Neutrophil (primary cell): Measurements from ENCODE around the gene ITGA11.

Source experiments
- H3K27ac ChIP-seq: fragments of 200-600 bp; sonication (generic); 2 replicates; pipeline ENCODE4 v1.5.1; 2016; ENCODE audit warnings: mild to moderate bottlenecking, moderate library complexity
- H3K27me3 ChIP-seq: fragments of 200-600 bp; sonication (generic); 2 replicates; pipeline ENCODE4 v1.6.0; 2016; ENCODE audit warnings: mild to moderate bottlenecking
- H3K36me3 ChIP-seq: fragments of 200-600 bp; sonication (generic); 2 replicates; pipeline ENCODE4 v1.5.1; 2017
- H3K4me1 ChIP-seq, 2 experiments: fragments of 200-600 bp in 1 of 2; sonication (generic) in 1 of 2; 1 replicate in 1 of 2; 2 replicates in 1 of 2; pipeline versions ENCODE4 v1.5.1 to v1.6.1; 2013 to 2016; ENCODE audit warnings: low read depth in 1 of 2, low read length in 1 of 2, mild to moderate bottlenecking in 1 of 2, moderate library complexity in 1 of 2; ENCODE audit not compliant: control insufficient read depth in 1 of 2, insufficient read depth in 1 of 2
- H3K4me3 ChIP-seq, 2 experiments: fragments of 200-600 bp in 1 of 2; sonication (generic) in 1 of 2; 1 replicate in 1 of 2; 2 replicates in 1 of 2; pipeline ENCODE4 v1.5.1; 2013 to 2016; ENCODE audit warnings: low read depth in 1 of 2, low read length in 1 of 2, mild to moderate bottlenecking in 1 of 2, moderate library complexity in 1 of 2
- H3K9me3 ChIP-seq: fragments of 200-600 bp; sonication (generic); 2 replicates; pipeline ENCODE4 v1.5.1; 2016
- CTCF ChIP-seq: fragments of 200-600 bp; sonication (generic); IDR thresholded peaks from 2 replicates; pipeline ENCODE4 v1.5.1; 2016; ENCODE audit warnings: antibody characterized with exemption

The ITGA11 gene

DNA sequence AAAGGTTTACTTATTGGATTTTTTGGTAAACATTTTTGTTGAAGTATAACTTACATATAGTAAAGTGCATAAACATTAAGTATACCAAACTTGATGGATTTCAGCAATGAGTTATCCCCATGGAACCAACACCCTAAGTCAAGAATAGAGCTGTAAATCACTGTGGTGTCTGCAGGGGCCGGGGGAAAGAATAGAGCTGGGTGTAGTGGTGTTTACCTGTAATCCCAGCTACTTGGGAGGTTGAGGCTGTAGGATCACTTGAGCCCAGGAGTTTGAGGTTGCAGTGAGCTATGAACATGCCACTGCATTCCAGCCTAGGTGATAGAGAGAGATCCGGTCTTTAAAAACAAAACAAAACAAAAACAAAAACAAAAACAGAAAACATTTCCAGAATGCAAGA lies 167.7 kb downstream of the ITGA11 start:
- no peak for TF ChIP-seq CTCF
- Histone ChIP-seq H3K4me1 (no peaks in the 10 kb centered on the region), H3K27ac (no peak overlapping the region), H3K27me3 (peaks cover 31% of the 10 kb centered on the region), H3K4me3 (no peak overlapping the region), H3K9me3 (no peaks in the 10 kb centered on the region), H3K36me3 (no peaks in the 10 kb centered on the region)

DNA sequence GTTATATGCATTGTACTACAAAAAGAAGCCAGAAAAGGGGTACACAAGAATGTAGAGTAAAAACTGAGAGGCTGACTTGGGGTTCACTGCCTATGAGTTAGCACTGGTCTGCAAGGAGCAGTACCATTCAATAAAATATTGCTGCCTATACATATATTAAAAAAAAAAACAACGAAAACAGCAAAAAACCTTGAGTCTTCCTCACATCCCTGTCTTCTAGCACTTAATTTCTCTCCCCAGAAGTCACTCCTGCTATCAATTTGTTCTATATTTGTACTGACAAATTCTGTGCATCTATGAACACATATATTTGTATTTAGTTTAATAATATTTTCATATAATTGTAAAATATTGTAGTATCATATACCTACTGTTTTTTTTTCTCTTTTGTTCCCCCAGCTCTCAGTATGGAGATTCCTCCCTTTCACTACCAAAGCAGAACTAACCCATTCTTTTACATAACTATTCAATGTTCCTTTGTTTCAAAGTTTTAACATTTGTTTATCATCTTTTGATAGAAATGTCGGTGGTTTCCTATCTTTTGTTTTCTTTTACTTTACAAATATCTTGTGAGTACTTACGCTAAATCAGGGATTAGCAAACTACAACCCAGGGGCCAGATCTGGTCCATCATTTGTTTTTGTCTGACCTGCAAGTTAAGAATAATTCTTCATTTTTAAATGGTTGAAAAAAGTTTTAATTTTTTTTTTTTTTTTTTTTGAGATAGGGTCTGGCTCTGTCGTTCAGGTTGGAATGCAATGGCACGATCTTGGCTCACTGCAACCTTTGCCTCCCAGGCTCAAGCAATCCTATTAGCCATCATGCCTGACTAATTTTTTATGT lies 169.2 kb downstream of the ITGA11 start:
- Histone ChIP-seq H3K27me3 (peaks cover 31% of the 10 kb centered on the region), H3K4me1 (no peaks in the 10 kb centered on the region), H3K36me3 (no peaks in the 10 kb centered on the region), H3K27ac (no peak overlapping the region), H3K4me3 (no peak overlapping the region), H3K9me3 (no peaks in the 10 kb centered on the region)
- no peak for TF ChIP-seq CTCF

DNA sequence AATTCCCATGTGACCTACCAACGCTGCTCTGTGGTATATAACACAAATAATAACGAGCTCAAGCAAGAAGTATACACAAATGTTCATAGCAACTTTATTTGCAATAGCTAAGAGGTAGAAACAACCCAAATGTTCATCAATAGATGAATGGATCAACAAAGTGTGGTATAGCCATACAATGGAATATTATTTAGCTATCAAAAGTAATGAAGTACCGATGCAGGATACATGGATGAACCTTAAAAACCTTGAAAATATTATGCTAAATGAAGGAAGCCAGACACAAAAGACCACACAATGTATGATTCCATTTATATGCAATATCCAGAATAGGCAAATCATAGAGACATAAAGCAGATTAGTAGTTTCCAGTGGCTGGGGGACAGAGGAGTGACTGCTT lies 170.0 kb downstream of the ITGA11 start:
- H3K27me3 ChIP-seq, result peaks cover 31% of the 10 kb centered on the region
- H3K9me3 ChIP-seq, result no peaks in the 10 kb centered on the region
- H3K36me3 ChIP-seq, result no peaks in the 10 kb centered on the region
- H3K4me3 ChIP-seq, result no peak overlapping the region
- H3K4me1 ChIP-seq, result peaks cover 4% of the 10 kb centered on the region in 2 experiments
- H3K27ac ChIP-seq, result no peak overlapping the region
- TF ChIP-seq CTCF, result no peak

GRCh38 chr15:68261241-68261640 lies 170.7 kb downstream of the ITGA11 start:
- no peaks in the 10 kb centered on the region for H3K9me3 ChIP-seq
- no peak for TF ChIP-seq CTCF
- no peak overlapping the region for H3K4me3 ChIP-seq
- H3K27ac ChIP-seq, result no peak overlapping the region
- no peaks in the 10 kb centered on the region for H3K36me3 ChIP-seq
- peaks cover 11 to 12% of the 10 kb centered on the region in 2 experiments for H3K4me1 ChIP-seq
- H3K27me3 ChIP-seq, result peaks cover 30% of the 10 kb centered on the region

- Histone ChIP-seq H3K4me3 (no peak overlapping the region), H3K27me3 (peaks cover 19% of the 10 kb centered on the region), H3K36me3 (no peaks in the 10 kb centered on the region), H3K9me3 (no peaks in the 10 kb centered on the region), H3K4me1 (peaks cover 12 to 15% of the 10 kb centered on the region in 2 experiments), H3K27ac (no peak overlapping the region)
- no peak for TF ChIP-seq CTCF
Measured at GRCh38 chr15:68259883-68260282, 172.1 kb downstream of the ITGA11 start.
